NB4 (cell line): ENCODE measurements around the gene ZNF587B.
"Not testable (repeated sequence)": the region's sequence is repeated elsewhere in the genome, so short reads cannot be mapped to it uniquely, and the experiment has no call there.

ENCODE experiments used
- DNase-seq: peaks from one replicate; pipeline ENCODE4 v3.0.0; 2010; ENCODE audit warnings: low read depth
- H3K4me3 ChIP-seq: one replicate; pipeline ENCODE4 v1.5.1; 2011; ENCODE audit warnings: mild to moderate bottlenecking, low read depth, low read length, moderate library complexity
- CTCF ChIP-seq: IDR thresholded peaks from one replicate; pipeline ENCODE4 v1.5.1; 2012; ENCODE audit warnings: low read depth, low read length
- MAX ChIP-seq: IDR thresholded peaks from 2 replicates; pipeline ENCODE4 v1.6.1; 2011; ENCODE audit warnings: low read depth, low read length
- MYC ChIP-seq: IDR thresholded peaks from 2 replicates; pipeline ENCODE4 v1.6.1; 2011; ENCODE audit warnings: low read depth, low read length
- POLR2A ChIP-seq: IDR thresholded peaks from 2 replicates; pipeline ENCODE4 v1.6.1; 2011; ENCODE audit warnings: mild to moderate bottlenecking; ENCODE audit not compliant: insufficient read length; ENCODE audit errors: extremely low read depth

Gene ZNF587B

GRCh38 chr19:57819475-57820148 is 10.5 kb upstream of the ZNF587B start:
- peak overlapping the region; percentile 90 for H3K4me3 ChIP-seq
- TF ChIP-seq CTCF (peak; percentile 3), MAX (peak; percentile 84), MYC (peak; percentile 91), POLR2A (peak; percentile 74)
- DNase-seq: peak; percentile 90

DNA sequence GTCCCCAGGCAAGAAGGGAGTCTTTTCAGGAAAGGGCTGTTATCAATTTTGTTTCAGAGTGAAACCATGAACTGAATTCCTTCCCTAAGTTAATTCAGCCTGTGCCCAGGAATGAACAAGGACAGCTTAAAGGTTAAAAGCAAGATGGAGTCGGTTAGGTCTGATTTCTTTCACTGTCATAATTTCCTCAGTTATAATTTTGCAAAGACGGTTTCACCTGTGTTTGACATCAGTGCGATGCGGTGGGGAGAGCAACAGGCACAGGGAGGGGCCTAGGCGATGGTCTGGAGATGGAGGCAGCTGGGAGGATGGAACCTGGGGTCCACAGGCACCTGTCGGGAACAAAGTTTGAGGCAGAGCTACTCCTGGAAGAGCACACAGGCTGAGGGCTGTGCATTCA is 9.5 kb upstream of the ZNF587B start:
- TF ChIP-seq POLR2A: no peak
- no peak for TF ChIP-seq MYC
- TF ChIP-seq MAX: no peak
- TF ChIP-seq CTCF: no peak
- H3K4me3 ChIP-seq: peak overlapping the region; percentile 90
- DNase-seq: no peak

GRCh38 chr19:57821095-57821494 is 9.0 kb upstream of the ZNF587B start:
- peak; percentile 5 for DNase-seq
- peak overlapping the region; percentile 90 for H3K4me3 ChIP-seq

DNA sequence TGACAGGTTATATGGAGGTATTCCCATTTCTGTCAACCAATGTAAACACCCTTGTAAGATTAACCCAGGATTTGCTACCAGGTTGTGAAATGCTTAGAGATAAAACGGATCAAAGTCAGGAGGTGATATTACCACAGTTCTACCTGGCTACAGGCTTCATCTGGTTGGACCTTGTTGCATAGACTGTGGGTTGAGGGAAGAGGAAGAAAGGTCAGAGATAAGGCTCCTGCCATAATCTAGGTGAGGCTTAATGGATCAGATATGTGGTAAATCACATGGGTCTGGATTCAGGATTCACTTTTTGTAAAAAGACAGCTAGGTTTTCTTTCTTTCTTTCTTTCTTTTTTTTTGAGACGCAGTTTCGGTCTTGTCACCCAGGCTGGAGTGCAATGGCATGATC is 8.6 kb upstream of the ZNF587B start:
- H3K4me3 ChIP-seq, DNase-seq: not testable (repeated sequence)

GRCh38 chr19:57823155-57823554 is 6.9 kb upstream of the ZNF587B start:
- not testable (repeated sequence) for DNase-seq, H3K4me3 ChIP-seq

- H3K4me3 ChIP-seq: not testable (repeated sequence)
Measured at GRCh38 chr19:57823608-57824007, 6.5 kb upstream of the ZNF587B start.

GRCh38 chr19:57825511-57825910 is 4.6 kb upstream of the ZNF587B start:
- no peak for TF ChIP-seq POLR2A
- TF ChIP-seq CTCF: no peak
- TF ChIP-seq MYC: no peak
- no peak for TF ChIP-seq MAX
- DNase-seq: no peak
- H3K4me3 ChIP-seq: no peak overlapping the region

More at GRCh38 chr19:57823608-57824007, 6.5 kb upstream of the ZNF587B start:
- DNase-seq: not testable (repeated sequence)

- TF ChIP-seq MAX (no peak), CTCF (no peak), MYC (no peak), POLR2A (no peak)
- H3K4me3 ChIP-seq: no peak overlapping the region
- DNase-seq: no peak
Measured at GRCh38 chr19:57829316-57829715, 783 bp upstream of the ZNF587B start.

- DNase-seq, H3K4me3 ChIP-seq: not testable (repeated sequence)
Measured at GRCh38 chr19:57836991-57837390, 6.9 kb downstream of the ZNF587B start.

- DNase-seq: not testable (repeated sequence)
Measured at GRCh38 chr19:57838622-57839191, 8.6 kb downstream of the ZNF587B start.

More at GRCh38 chr19:57838622-57839191, 8.6 kb downstream of the ZNF587B start:
- not testable (repeated sequence) for H3K4me3 ChIP-seq
